ENCODE results near the gene CALML5.

GRCh38 chr10:5506246-5506645 is 6.9 kb upstream of the CALML5 start:
- TF ChIP-seq EZH2phosphoT487 (IDR thresholded peaks at IDR 0.05), result no peak
- TF ChIP-seq CTCF (IDR thresholded peaks at IDR 0.05), result no peak

Measured in neural progenitor cell (in vitro differentiated cells).